Measurements from ENCODE around the gene EEF1G.

DNA sequence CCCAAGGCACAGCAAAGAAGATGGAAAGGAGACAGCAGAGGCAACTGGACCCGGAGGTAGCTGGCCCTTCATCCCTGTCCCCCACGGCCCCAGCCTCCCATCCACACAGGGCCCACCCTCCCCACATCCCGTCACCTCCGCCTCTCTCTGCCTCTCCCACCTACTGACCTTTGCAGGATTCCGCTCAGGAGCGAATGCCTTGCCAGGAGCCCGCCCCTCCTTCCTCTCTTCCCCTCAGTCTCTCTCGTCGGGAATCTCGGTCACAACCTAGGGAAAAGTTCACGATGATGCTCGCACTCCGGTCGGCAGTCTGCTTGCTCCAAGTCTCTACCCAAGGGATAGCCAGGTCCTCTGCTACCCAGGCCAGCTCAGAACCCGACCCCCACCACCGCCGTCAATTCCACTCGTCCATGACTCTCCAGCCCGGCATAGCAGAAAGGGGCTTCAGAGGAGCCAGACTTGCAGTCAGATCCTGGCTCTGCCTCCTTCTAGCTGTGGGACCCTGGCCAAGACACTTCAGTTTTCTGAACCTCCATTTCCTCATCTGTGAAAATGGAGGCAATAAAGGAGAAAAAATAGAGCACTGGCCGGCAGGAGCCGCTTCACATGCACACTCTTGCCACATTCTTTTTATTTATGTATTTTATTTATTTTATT, 37.3 kb downstream of the EEF1G start:
- TF ChIP-seq EZH2 (IDR thresholded peaks at IDR 0.05; ENCODE audit: borderline replicate concordance, insufficient read depth, low read depth, low read length, poor library complexity, severe bottlenecking) = no peak
- TF ChIP-seq, protein P1, sequence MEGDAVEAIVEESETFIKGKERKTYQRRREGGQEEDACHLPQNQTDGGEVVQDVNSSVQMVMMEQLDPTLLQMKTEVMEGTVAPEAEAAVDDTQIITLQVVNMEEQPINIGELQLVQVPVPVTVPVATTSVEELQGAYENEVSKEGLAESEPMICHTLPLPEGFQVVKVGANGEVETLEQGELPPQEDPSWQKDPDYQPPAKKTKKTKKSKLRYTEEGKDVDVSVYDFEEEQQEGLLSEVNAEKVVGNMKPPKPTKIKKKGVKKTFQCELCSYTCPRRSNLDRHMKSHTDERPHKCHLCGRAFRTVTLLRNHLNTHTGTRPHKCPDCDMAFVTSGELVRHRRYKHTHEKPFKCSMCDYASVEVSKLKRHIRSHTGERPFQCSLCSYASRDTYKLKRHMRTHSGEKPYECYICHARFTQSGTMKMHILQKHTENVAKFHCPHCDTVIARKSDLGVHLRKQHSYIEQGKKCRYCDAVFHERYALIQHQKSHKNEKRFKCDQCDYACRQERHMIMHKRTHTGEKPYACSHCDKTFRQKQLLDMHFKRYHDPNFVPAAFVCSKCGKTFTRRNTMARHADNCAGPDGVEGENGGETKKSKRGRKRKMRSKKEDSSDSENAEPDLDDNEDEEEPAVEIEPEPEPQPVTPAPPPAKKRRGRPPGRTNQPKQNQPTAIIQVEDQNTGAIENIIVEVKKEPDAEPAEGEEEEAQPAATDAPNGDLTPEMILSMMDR (IDR thresholded peaks at IDR 0.05) = no peak

All from B cell (primary cell).